NOMO-1 (cell line): Measurements from ENCODE around the gene MANF.

ENCODE experiments used
- DNase-seq, 2 experiments: peaks; one replicate each; lab custom pipeline; 2025; ENCODE audit not compliant: unreplicated experiment in 2 of 2; lab: John Stamatoyannopoulos, UW

The MANF gene

DNA sequence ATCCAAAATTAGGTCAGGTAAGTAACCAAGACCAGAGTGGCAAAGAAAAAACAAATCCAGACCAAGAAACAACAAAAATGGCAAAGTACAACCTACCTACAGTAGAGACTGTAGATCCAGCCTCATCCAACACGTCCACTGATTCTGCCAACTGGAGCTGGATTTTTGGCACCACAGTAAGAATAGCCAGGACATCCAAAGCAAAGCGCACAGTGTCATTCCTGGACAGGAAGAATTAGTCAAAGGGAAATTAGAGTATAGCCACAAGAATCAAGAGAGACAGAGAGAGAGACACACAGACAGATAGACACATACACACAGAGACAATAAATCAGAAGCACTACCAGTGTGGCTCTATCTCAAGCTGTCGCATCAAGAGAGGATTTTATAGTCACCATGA lies 37.1 kb downstream of the MANF start:
- DNase-seq = no peak

DNA sequence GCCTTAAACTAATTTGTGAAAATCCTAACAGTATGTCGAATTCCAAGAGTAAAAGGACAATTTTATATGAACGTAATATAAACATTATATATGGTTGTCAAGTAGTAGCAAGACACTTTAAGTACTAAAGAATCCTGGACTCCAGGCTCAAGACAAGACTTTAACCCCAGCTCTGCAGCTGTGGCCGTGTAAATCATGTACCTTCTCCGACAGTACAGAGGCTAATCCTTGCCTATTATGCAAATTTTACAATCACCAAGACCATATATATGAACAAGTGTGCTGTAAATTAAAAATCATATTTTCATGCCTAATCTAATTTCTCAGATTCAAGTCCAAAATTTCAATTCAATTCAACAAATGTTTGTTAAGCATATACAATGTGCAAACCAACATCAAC lies 41.8 kb downstream of the MANF start:
- DNase-seq = no peak

DNA sequence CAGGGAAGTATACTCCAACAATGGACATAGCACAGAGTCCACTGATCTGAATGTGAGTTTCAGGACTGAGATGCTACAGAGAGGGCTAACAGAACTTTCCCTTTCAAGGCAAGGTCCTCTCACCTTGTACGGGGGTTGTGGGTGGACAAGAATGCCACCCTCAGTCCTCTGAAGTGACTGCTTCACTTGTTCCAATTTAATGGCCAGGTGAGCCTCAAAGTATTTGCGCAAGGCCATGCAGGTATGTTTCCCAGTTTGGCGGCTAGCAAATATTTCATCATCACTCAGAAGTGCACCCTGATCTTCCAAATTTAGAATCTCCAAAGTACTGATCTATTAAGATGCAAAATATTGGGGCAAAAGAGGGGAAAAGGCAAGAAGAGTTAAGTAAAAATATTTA lies 44.0 kb downstream of the MANF start:
- DNase-seq = no peak

- DNase-seq = no peak
These were observed 49.0 kb downstream of the MANF start for GRCh38 chr3:51434110-51434509.

GRCh38 chr3:51434746-51435327 lies 49.7 kb downstream of the MANF start:
- peak; percentile 26 to 47 for DNase-seq

DNA sequence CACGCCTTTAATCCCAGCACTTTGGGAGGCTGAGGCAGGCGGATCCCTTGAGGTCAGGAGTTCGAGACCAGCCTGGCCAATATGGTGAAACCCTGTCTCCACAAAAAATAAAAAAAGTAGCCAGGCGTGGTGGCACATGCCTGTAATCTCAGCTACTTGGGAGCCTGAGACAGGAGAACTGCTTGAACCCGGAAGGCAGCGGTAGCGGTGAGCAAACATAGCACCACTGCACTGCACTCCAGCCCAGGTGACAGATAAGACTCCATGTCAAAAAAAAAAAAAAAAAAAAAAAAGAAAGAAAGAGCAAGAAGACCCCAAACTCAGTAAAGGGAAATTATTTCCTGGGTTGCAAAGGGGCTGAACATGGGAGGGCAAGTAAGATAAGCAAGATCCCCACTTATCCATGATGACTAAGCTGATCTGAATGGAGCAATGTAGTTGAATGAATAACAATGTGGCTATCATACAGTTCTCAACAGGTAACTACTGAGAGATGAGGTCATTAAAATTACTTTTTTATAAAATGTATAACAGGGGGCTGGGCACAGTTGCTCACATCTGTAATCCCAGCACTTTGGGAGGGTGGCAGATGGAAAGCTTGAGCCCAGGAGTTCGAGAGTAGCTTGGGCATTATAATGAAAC lies 52.0 kb downstream of the MANF start:
- no peak for DNase-seq
